ENCODE measurements around the gene CD3D. TPM values are rescaled to one million over a fixed set of nuclear protein-coding genes. Genes with fewer than 3 reads are reported as not detected.

The CD3D gene
- total RNA-seq, 1 donor from 2014 or later, result 13.8 TPM

DNA sequence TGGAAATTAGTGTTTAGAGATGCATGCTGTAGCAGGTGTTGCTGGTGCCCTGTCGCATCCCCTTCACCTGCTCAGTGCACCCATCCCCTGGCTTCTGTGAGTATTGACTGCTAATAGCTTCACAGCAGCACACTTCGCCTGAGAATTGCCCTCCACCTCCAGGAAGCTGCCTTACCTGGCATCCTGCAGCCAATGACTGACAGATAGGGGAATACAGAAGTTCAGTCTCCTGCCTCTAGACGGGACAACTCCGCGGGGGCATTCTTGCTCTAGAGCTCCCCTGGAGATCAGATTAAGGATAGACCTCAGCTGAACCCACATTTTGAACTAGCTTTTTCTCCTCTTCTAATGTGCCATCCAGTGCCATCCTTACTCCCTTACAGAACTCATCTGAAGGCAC is 47.3 kb downstream of the CD3D start:
- intact Hi-C loops (cut with DNase I), result no loop called here
- no peaks in the 10 kb centered on the region for H3K27me3 ChIP-seq
- H3K36me3 ChIP-seq, result no peaks in the 10 kb centered on the region
- H3K4me1 ChIP-seq, result peaks cover 6% of the 10 kb centered on the region
- H3K27ac ChIP-seq, result no peak overlapping the region
- TF ChIP-seq POLR2AphosphoS5 (IDR thresholded peaks at IDR 0.05; ENCODE audit: insufficient read depth in 1 of 2, low read depth in 1 of 2), result no peak
- TF ChIP-seq, protein P1, sequence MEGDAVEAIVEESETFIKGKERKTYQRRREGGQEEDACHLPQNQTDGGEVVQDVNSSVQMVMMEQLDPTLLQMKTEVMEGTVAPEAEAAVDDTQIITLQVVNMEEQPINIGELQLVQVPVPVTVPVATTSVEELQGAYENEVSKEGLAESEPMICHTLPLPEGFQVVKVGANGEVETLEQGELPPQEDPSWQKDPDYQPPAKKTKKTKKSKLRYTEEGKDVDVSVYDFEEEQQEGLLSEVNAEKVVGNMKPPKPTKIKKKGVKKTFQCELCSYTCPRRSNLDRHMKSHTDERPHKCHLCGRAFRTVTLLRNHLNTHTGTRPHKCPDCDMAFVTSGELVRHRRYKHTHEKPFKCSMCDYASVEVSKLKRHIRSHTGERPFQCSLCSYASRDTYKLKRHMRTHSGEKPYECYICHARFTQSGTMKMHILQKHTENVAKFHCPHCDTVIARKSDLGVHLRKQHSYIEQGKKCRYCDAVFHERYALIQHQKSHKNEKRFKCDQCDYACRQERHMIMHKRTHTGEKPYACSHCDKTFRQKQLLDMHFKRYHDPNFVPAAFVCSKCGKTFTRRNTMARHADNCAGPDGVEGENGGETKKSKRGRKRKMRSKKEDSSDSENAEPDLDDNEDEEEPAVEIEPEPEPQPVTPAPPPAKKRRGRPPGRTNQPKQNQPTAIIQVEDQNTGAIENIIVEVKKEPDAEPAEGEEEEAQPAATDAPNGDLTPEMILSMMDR (IDR thresholded peaks at IDR 0.05), result no peak
- TF ChIP-seq POLR2A (IDR thresholded peaks at IDR 0.05), result no peak
- DNase-seq (ENCODE audit: extremely low spot score in 2 of 2), result no peak
- H3K4me3 ChIP-seq, result no peak overlapping the region
- no peaks in the 10 kb centered on the region for H3K9me3 ChIP-seq

DNA sequence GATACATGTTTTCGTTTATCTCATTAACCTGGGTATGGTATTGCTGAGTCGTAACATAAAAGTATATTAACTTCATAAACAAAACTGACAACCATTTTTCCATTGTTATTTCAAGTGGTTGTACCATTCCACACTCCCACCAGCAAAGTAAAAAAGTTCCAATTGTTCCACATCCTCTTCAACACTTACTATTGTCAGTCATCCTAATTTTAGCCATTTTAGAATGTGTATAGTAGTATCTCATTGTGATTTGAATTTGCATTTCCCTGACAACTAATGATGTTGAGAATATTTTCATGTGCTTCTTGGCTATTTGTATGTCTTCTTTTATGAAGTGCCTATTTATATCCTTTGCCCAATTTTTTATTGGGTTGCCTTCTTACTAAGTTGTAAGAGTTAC is 48.5 kb downstream of the CD3D start:
- H3K9me3 ChIP-seq, result no peaks in the 10 kb centered on the region
- H3K4me1 ChIP-seq, result peaks cover 6% of the 10 kb centered on the region
- intact Hi-C loops (cut with DNase I), result no loop called here
- no peak overlapping the region for H3K4me3 ChIP-seq
- H3K36me3 ChIP-seq, result no peaks in the 10 kb centered on the region
- TF ChIP-seq, protein P1 (IDR thresholded peaks at IDR 0.05), result no peak
- TF ChIP-seq POLR2AphosphoS5 (IDR thresholded peaks at IDR 0.05; ENCODE audit: insufficient read depth in 1 of 2, low read depth in 1 of 2), result no peak
- no peak for TF ChIP-seq POLR2A (IDR thresholded peaks at IDR 0.05)
- no peak overlapping the region for H3K27ac ChIP-seq
- H3K27me3 ChIP-seq, result no peaks in the 10 kb centered on the region
- DNase-seq (ENCODE audit: extremely low spot score in 2 of 2), result no peak

DNA sequence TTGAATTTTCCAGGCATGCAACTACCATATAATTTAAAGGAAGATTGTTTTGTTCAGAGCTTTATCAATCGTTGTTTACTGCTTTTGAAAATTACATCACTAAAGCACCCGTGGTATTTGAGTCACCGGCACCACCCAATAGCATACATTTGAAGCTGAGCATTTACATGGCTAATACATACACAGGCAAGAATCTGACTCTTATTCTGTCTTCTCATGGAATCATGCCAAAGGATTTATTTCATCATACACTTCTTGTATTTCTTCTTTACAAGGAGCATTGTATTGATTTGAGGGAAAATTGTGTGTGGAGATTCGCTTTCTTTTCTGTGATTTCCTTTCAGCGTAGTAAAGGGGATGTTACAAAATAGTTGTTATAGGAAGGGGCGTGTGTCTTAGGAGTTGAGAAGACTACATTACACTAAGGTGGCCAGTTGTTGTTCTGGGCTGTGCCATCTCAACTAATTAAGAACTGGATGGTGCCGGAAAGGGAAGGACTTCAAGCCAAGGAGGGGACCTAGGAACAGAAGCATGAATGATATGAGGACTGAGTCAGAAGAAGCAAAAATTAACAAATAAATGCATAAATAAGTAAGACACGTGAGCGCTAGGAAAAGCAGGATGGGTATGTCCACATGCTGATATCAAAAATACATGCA is 50.9 kb downstream of the CD3D start:
- DNase-seq (ENCODE audit: extremely low spot score in 2 of 2), result no peak
- Histone ChIP-seq H3K4me1 (peaks cover 18% of the 10 kb centered on the region), H3K36me3 (no peaks in the 10 kb centered on the region), H3K9me3 (no peaks in the 10 kb centered on the region), H3K4me3 (no peak overlapping the region), H3K27ac (no peak overlapping the region), H3K27me3 (no peaks in the 10 kb centered on the region)
- no peak for TF ChIP-seq POLR2AphosphoS5 (IDR thresholded peaks at IDR 0.05; ENCODE audit: insufficient read depth in 1 of 2, low read depth in 1 of 2)
- TF ChIP-seq POLR2A (IDR thresholded peaks at IDR 0.05), result no peak
- TF ChIP-seq, protein P1 (IDR thresholded peaks at IDR 0.05), result no peak
- intact Hi-C loops (cut with DNase I), result no loop called here

DNA sequence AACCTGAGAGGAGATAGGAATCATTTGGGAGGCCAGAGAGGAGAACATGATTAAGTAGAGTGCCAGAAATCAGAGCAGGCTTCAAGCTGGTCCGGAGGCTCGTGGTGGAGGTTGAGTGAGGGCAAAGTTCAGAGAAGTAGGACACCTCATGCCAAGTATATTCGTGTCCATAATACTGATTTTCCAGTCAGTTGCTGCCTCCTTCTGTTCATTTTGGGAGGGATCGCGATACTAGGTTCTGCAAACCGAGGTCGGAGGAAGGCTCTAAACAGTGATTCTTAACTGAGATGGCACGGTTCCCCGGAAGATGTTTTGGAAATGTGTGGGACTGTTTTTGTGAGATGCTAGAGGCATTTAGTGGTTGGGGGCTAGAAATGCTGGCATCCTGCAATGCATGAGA is 51.6 kb downstream of the CD3D start:
- Histone ChIP-seq H3K27ac (no peak overlapping the region), H3K4me1 (peaks cover 20% of the 10 kb centered on the region), H3K36me3 (no peaks in the 10 kb centered on the region), H3K27me3 (no peaks in the 10 kb centered on the region), H3K9me3 (no peaks in the 10 kb centered on the region), H3K4me3 (no peak overlapping the region)
- intact Hi-C loops (cut with DNase I), result no loop called here
- no peak for DNase-seq (ENCODE audit: extremely low spot score in 2 of 2)
- TF ChIP-seq, protein P1 (IDR thresholded peaks at IDR 0.05), result peak in 1 of 3 experiments; percentile 31
- TF ChIP-seq POLR2A (IDR thresholded peaks at IDR 0.05), result no peak

DNA sequence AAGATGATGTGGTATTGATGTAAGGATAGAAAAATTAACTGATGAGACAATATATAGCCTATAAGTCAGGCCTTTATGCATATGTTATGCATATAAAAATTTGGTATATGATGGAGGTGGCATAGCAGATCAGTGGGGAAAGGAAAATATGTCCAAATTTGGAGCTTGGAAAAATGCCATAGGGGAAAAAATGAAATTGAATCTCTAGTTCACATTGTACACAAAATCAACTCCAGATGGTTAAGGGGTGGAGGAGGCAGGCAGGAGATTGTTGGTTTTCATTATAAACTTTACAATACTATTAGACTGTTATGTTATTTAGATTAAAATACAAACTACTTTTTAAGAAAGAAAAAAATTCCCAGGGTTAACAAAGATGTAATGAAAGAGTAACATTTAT is 53.1 kb downstream of the CD3D start:
- no peak for TF ChIP-seq POLR2A (IDR thresholded peaks at IDR 0.05)
- TF ChIP-seq POLR2AphosphoS5 (IDR thresholded peaks at IDR 0.05; ENCODE audit: insufficient read depth in 1 of 2, low read depth in 1 of 2), result no peak
- TF ChIP-seq, protein P1 (IDR thresholded peaks at IDR 0.05), result no peak
- DNase-seq (ENCODE audit: extremely low spot score in 2 of 2), result no peak
- Histone ChIP-seq H3K27me3 (no peaks in the 10 kb centered on the region), H3K4me3 (no peak overlapping the region), H3K4me1 (peaks cover 20% of the 10 kb centered on the region), H3K9me3 (no peaks in the 10 kb centered on the region), H3K27ac (no peak overlapping the region), H3K36me3 (no peaks in the 10 kb centered on the region)
- intact Hi-C loops (cut with DNase I), result no loop called here
